GM12878 (cell line): ENCODE results near the gene ZBTB21. TPM values are rescaled to one million over a fixed set of nuclear protein-coding genes. Genes with fewer than 3 reads are reported as not detected.

Source experiments
- ATAC-seq: fragments of 200-7000 bp; cut with Tn5 transposase; 3 replicates; pipeline ENCODE4 v1.9.1; 2020; ENCODE audit warnings: mild to moderate bottlenecking, moderate library complexity
- BruUV-seq: library from RNA; stranded (reverse); fragments of 400-500 nt; replicated peaks from 2 replicates; lab custom pipeline; 2021; lab: Mats Ljungman, UMichigan
- CTCF ChIA-PET: fragments of 300-600 bp; sonication (Branson Sonifier 250); formaldehyde crosslinking; extraction: SDS; loops from one replicate; lab custom pipeline; 2021; ENCODE audit warnings: inconsistent platforms; lab: Yijun Ruan, JAX
- POLR2A ChIA-PET: fragments of 350-600 bp; formaldehyde crosslinking; extraction: SDS; loops from one replicate; lab custom pipeline; 2021; ENCODE audit warnings: inconsistent platforms; lab: Charles Lee
- RAD21 ChIA-PET: fragments of 300-600 bp; sonication (Branson Sonifier 250); formaldehyde crosslinking; loops from one replicate; lab custom pipeline; 2023; ENCODE audit warnings: antibody characterized with exemption; ENCODE audit not compliant: unreplicated experiment; lab: Charles Lee
- SMC1A ChIA-PET: fragments of 300-600 bp; sonication (Branson Sonifier 250); formaldehyde crosslinking; loops from one replicate; lab custom pipeline; 2023; ENCODE audit not compliant: unreplicated experiment, uncharacterized antibody; lab: Charles Lee
- DNase-seq: peaks from one replicate; pipeline ENCODE4 v3.0.0-alpha.2; 2011; ENCODE audit warnings: low read depth, low spot score
- FAIRE-seq: peaks from 3 replicates; lab custom pipeline; 2011; peaks lifted over from hg19 to GRCh38; lab: Jason Lieb, UNC
- H2AFZ ChIP-seq: 2 replicates; pipeline ENCODE4 v1.6.0; 2011; ENCODE audit warnings: low read depth, low read length, control low read depth; ENCODE audit not compliant: control insufficient read depth
- H3K27ac ChIP-seq: 2 replicates; pipeline ENCODE4 v1.5.1; 2011; ENCODE audit warnings: control low read depth; ENCODE audit not compliant: control insufficient read depth, insufficient read depth
- H3K27me3 ChIP-seq, 2 experiments: replicated peaks in 1 of 2; 2 replicates each; pipeline versions ENCODE4 v1.6.0 to v1.6.1; 2011; ENCODE audit warnings: low read length in 1 of 2; ENCODE audit not compliant: control insufficient read depth in 2 of 2, insufficient read depth in 2 of 2
- H3K36me3 ChIP-seq, 2 experiments: 2 replicates each; pipeline ENCODE4 v1.5.1; 2011; ENCODE audit warnings: low read length in 1 of 2; ENCODE audit not compliant: control insufficient read depth in 2 of 2, insufficient read depth in 2 of 2
- H3K4me1 ChIP-seq: 2 replicates; pipeline ENCODE4 v1.6.1; 2011; ENCODE audit warnings: mild to moderate bottlenecking, low read length, moderate library complexity, mixed read lengths; ENCODE audit not compliant: control insufficient read depth, insufficient read depth
- H3K4me2 ChIP-seq: 2 replicates; pipeline ENCODE4 v1.6.0; 2011; ENCODE audit warnings: control low read depth; ENCODE audit not compliant: control insufficient read depth, insufficient read depth
- H3K4me3 ChIP-seq: fragments of 200-600 bp; sonication (generic); 2 replicates; pipeline ENCODE4 v1.5.1; 2016
- H3K79me2 ChIP-seq: 2 replicates; pipeline ENCODE4 v1.6.0; 2011; ENCODE audit warnings: low read length; ENCODE audit not compliant: control insufficient read depth, insufficient read depth
- H3K9ac ChIP-seq: 2 replicates; pipeline ENCODE4 v1.8.0; 2011; ENCODE audit warnings: low read length, control low read depth, mixed read lengths; ENCODE audit not compliant: control insufficient read depth, insufficient read depth
- H3K9me3 ChIP-seq: replicated peaks from 3 replicates; pipeline ENCODE4 v1.5.1; 2011; ENCODE audit warnings: mild to moderate bottlenecking, low read length; ENCODE audit not compliant: control insufficient read depth, insufficient read depth
- H4K20me1 ChIP-seq: 2 replicates; pipeline ENCODE4 v1.6.0; 2011; ENCODE audit not compliant: control insufficient read depth, insufficient read depth
- CBX3 ChIP-seq: fragments of 200-600 bp; sonication (generic); IDR thresholded peaks from 2 replicates; pipeline ENCODE4 v1.6.1; 2016; ENCODE audit warnings: low read depth, borderline replicate concordance
- CBX5 ChIP-seq: sonication (generic); IDR thresholded peaks from 2 replicates; pipeline ENCODE4 v1.6.1; 2016; ENCODE audit warnings: low read depth, moderate library complexity, mild to moderate bottlenecking, inconsistent platforms
- EP300 ChIP-seq, 2 experiments: fragments of 150-350 bp in 1 of 2; IDR thresholded peaks; 2 replicates each; pipeline ENCODE4 v1.6.1; 2011 to 2012; ENCODE audit warnings: low read depth in 2 of 2, low read length in 2 of 2, borderline replicate concordance in 1 of 2, improper control_type of control experiment in 1 of 2, inconsistent platforms in 1 of 2; ENCODE audit not compliant: control insufficient read depth in 1 of 2
- GATAD2B ChIP-seq: fragments of 450-650 bp; conservative IDR thresholded peaks from 2 replicates; pipeline ENCODE4 v1.6.1; 2017; ENCODE audit warnings: low read depth, mild to moderate bottlenecking, moderate library complexity
- HDGF ChIP-seq: fragments of 450-650 bp; IDR thresholded peaks from 2 replicates; pipeline ENCODE4 v1.6.1; 2016; ENCODE audit warnings: antibody characterized with exemption
- JUND ChIP-seq: IDR thresholded peaks from 2 replicates; pipeline ENCODE4 v1.6.1; 2012; ENCODE audit warnings: low read depth, mild to moderate bottlenecking, low read length, improper control_type of control experiment, moderate library complexity
- KDM1A ChIP-seq: fragments of 200-600 bp; sonication (generic); IDR thresholded peaks from 2 replicates; pipeline ENCODE4 v1.6.1; 2016; ENCODE audit warnings: borderline replicate concordance
- NR2F1 ChIP-seq: fragments of 450-650 bp; conservative IDR thresholded peaks from 2 replicates; pipeline ENCODE4 v1.6.1; 2017; ENCODE audit warnings: mild to moderate bottlenecking
- POLR2AphosphoS5 ChIP-seq: IDR thresholded peaks from 2 replicates; pipeline ENCODE4 v1.6.1; 2011; ENCODE audit warnings: mild to moderate bottlenecking, low read length, inconsistent platforms
- SREBF2 ChIP-seq: IDR thresholded peaks from 2 replicates; pipeline ENCODE4 v1.6.1; 2012; ENCODE audit warnings: mild to moderate bottlenecking, low read length
- STAT3 ChIP-seq: IDR thresholded peaks from 2 replicates; pipeline ENCODE4 v1.6.1; 2011; ENCODE audit warnings: low read depth, low read length, improper control_type of control experiment
- SUPT20H ChIP-seq: IDR thresholded peaks from 2 replicates; pipeline ENCODE4 v1.6.1; 2011; ENCODE audit warnings: low read depth, mild to moderate bottlenecking, low read length, moderate library complexity, borderline replicate concordance; ENCODE audit not compliant: control insufficient read depth
- TCF7 ChIP-seq: IDR thresholded peaks from 2 replicates; pipeline ENCODE4 v1.6.1; 2014; ENCODE audit warnings: antibody characterized with exemption, borderline replicate concordance
- WGBS: methylation state at CpG from one replicate; pipeline ENCODE4 v1.1.6; 2016; ENCODE audit warnings: low lambda C conversion rate; ENCODE audit not compliant: insufficient replicate concordance, insufficient coverage; ENCODE audit errors: missing lambda C conversion rate; 5-methylcytosine and 5-hydroxymethylcytosine counted together
- in situ Hi-C: fragments of 300-500 bp; cut with MboI; formaldehyde crosslinking; loops from 9 replicates; pipeline ENCODE4 v1.14.3; 2018; ENCODE audit warnings: mixed read lengths
- intact Hi-C: fragments of 100-400 bp; cut with micrococcal nuclease; formaldehyde crosslinking; loops from one replicate; pipeline ENCODE4 v1.14.2; 2022; ENCODE audit not compliant: unreplicated experiment
- polyA plus RNA-seq, 11 experiments: library from polyadenylated mRNA; depleted of rRNA in 4 of 11; unstranded in 6 of 11; stranded (reverse) in 5 of 11; fragments of >200 nt; fragmentation: Nextera tagmentation in 4 of 11; fragmentation: Illumina TruSeq in 1 of 11; extraction: Ambion mirVana in 4 of 11; extraction: Trizol in 1 of 11; gene quantifications; 1 replicate in 1 of 11; 2 replicates in 10 of 11; pipeline versions ENCODE4 v1.2.1 to v1.2.3, GENCODE V29; 2011 to 2016; ENCODE audit warnings: inconsistent platforms in 2 of 11, missing spikeins in 2 of 11, low read depth in 1 of 11
- total RNA-seq, 4 experiments: library from RNA; depleted of rRNA in 3 of 4; stranded (reverse); fragments of >200 nt in 3 of 4; fragmentation: Illumina TruSeq in 1 of 4; extraction: Trizol in 1 of 4; gene quantifications; 2 replicates each; pipeline versions ENCODE4 v1.2.1 to v1.2.3, GENCODE V29; 2013 to 2021
- TF ChIP-seq, protein P1 (sequence below): fragments of 450-650 bp; IDR thresholded peaks from 2 replicates; pipeline ENCODE4 v1.6.1; 2018; ENCODE audit warnings: borderline replicate concordance, mild to moderate bottlenecking; ENCODE audit not compliant: partially characterized antibody
- TF ChIP-seq, protein P2 (sequence below): fragments of 450-650 bp; IDR thresholded peaks from 2 replicates; pipeline ENCODE4 v1.6.1; 2017; ENCODE audit warnings: borderline replicate concordance
- TF ChIP-seq, protein P3 (sequence below): fragments of 150-350 bp; IDR thresholded peaks from 2 replicates; pipeline ENCODE4 v1.6.1; 2014; ENCODE audit warnings: mild to moderate bottlenecking, low read depth, low read length

The ZBTB21 gene
- total and polyA plus RNA-seq, 10 of the 15 experiments (the other 5 are each of a cell fraction or from before 2014, with no cell fraction given) = 1.8 to 21.6 (median 10.6) TPM

DNA sequence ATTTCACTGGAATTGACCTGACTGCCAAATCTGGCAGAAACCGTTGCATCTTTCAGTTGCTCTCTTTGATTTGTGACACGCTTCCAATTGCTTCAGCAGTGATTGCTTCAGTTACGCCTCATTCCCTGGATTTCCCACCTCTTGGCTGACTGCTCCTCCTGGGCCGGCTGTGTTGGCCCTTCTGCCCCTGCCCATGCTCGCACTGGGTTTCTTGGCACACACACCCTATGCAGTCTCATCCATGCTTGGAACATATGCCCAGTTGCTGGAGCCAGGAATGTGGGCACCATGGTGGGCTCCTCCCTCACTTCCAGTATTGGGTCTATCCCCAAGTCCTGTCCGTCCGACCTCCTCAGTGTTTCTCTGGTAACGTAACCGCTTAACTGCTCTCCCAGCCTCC, 2.2 kb upstream of the ZBTB21 start:
- peaks cover 5% of the 10 kb centered on the region for H3K4me1 ChIP-seq
- ATAC-seq (no peak), FAIRE-seq (no peak), DNase-seq (no peak)
- no peak overlapping the region for H3K4me2 ChIP-seq
- BruUV-seq = no TSS peak
- H3K9ac ChIP-seq = no peak overlapping the region
- no peaks in the 10 kb centered on the region for H4K20me1 ChIP-seq
- no peak overlapping the region for H2AFZ ChIP-seq
- SMC1A ChIA-PET = interaction anchor here (1.1 to 1.7 kb wide), 5 partner anchors 8 to 108 kb away, joined by 3 to 5 read pairs (median 4); no protein-coding TSS in a partner anchor
- WGBS = 99% methylated on average over 9 of the region's 9 CpGs
- H3K27me3 ChIP-seq = no peaks in the 10 kb centered on the region
- no peak overlapping the region for H3K4me3 ChIP-seq
- no peak overlapping the region for H3K27ac ChIP-seq
- CTCF ChIA-PET = interaction anchor here (1.1 to 1.8 kb wide), 4 partner anchors 61 to 195 kb away, joined by 3 to 8 read pairs (median 4); no protein-coding TSS in a partner anchor
- intact Hi-C loops = loop anchor here (5.0 kb wide), 1 partner anchor 50 kb away; no protein-coding TSS in a partner anchor
- RAD21 ChIA-PET = interaction anchor here (0.7 to 2.6 kb wide), 5 partner anchors 74 to 137 kb away, joined by 3 to 9 read pairs (median 4); no protein-coding TSS in a partner anchor
- POLR2A ChIA-PET = interaction anchor here (1.2 kb wide), 1 partner anchor 147 kb away, joined by 5 read pairs; no protein-coding TSS in a partner anchor
- H3K36me3 ChIP-seq = no peaks in the 10 kb centered on the region; a peak in 1 of 4 replicates
- H3K9me3 ChIP-seq = no peaks in the 10 kb centered on the region; the same call in 2 of the 3 replicates
- in situ Hi-C loops = no loop called here
- H3K79me2 ChIP-seq = peaks cover 26% of the 10 kb centered on the region
- TF ChIP-seq JUND = no peak
- TF ChIP-seq TCF7 = no peak
- TF ChIP-seq, protein P1, sequence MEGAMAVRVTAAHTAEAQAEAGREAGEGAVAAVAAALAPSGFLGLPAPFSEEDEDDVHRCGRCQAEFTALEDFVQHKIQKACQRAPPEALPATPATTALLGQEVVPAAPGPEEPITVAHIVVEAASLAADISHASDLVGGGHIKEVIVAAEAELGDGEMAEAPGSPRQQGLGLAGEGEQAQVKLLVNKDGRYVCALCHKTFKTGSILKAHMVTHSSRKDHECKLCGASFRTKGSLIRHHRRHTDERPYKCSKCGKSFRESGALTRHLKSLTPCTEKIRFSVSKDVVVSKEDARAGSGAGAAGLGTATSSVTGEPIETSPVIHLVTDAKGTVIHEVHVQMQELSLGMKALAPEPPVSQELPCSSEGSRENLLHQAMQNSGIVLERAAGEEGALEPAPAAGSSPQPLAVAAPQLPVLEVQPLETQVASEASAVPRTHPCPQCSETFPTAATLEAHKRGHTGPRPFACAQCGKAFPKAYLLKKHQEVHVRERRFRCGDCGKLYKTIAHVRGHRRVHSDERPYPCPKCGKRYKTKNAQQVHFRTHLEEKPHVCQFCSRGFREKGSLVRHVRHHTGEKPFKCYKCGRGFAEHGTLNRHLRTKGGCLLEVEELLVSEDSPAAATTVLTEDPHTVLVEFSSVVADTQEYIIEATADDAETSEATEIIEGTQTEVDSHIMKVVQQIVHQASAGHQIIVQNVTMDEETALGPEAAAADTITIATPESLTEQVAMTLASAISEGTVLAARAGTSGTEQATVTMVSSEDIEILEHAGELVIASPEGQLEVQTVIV = no peak
- TF ChIP-seq, protein P2, sequence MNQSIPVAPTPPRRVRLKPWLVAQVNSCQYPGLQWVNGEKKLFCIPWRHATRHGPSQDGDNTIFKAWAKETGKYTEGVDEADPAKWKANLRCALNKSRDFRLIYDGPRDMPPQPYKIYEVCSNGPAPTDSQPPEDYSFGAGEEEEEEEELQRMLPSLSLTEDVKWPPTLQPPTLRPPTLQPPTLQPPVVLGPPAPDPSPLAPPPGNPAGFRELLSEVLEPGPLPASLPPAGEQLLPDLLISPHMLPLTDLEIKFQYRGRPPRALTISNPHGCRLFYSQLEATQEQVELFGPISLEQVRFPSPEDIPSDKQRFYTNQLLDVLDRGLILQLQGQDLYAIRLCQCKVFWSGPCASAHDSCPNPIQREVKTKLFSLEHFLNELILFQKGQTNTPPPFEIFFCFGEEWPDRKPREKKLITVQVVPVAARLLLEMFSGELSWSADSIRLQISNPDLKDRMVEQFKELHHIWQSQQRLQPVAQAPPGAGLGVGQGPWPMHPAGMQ = no peak
- TF ChIP-seq POLR2AphosphoS5 = no peak
- no peak for TF ChIP-seq CBX3
- TF ChIP-seq SREBF2 = no peak
- no peak for TF ChIP-seq SUPT20H
- TF ChIP-seq CBX5 = no peak
- no peak for TF ChIP-seq HDGF
- TF ChIP-seq STAT3 = no peak
- TF ChIP-seq NR2F1 = no peak
- no peak for TF ChIP-seq EP300 (IDR thresholded peaks at IDR 0.05; ENCODE audit: borderline replicate concordance in 1 of 2, control insufficient read depth in 1 of 2, low read depth in 2 of 2, low read length in 2 of 2)
- TF ChIP-seq KDM1A = no peak
- TF ChIP-seq GATAD2B = no peak
- TF ChIP-seq, protein P3, sequence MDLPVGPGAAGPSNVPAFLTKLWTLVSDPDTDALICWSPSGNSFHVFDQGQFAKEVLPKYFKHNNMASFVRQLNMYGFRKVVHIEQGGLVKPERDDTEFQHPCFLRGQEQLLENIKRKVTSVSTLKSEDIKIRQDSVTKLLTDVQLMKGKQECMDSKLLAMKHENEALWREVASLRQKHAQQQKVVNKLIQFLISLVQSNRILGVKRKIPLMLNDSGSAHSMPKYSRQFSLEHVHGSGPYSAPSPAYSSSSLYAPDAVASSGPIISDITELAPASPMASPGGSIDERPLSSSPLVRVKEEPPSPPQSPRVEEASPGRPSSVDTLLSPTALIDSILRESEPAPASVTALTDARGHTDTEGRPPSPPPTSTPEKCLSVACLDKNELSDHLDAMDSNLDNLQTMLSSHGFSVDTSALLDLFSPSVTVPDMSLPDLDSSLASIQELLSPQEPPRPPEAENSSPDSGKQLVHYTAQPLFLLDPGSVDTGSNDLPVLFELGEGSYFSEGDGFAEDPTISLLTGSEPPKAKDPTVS = no peak
